Activated naive CD4-positive, alpha-beta T cell treated with anti-CD3 and anti-CD28 coated beads, Interleukin-2, amount 10 ng/mL, durations not matched to agents 7 days and 5 days (primary cell): Measurements from ENCODE around the gene PIK3AP1.
"Not testable (repeated sequence)": the region's sequence is repeated elsewhere in the genome, so short reads cannot be mapped to it uniquely, and the experiment has no call there.

Experiments
- CTCF ChIA-PET: fragments of 350-600 bp; sonication (Branson Sonifier 250); formaldehyde crosslinking; loops from one replicate; lab custom pipeline; 2021; ENCODE audit warnings: antibody characterized with exemption; lab: Charles Lee
- DNase-seq: peaks from one replicate; pipeline ENCODE4 v3.0.0-alpha.2; 2020
- H3K27ac Mint-ChIP-seq: one replicate; pipeline ENCODE4 v1.8.0; 2021; ENCODE audit warnings: mild to moderate bottlenecking, moderate library complexity, mixed read lengths
- H3K27me3 Mint-ChIP-seq: one replicate; pipeline ENCODE4 v1.8.0; 2021; ENCODE audit warnings: mild to moderate bottlenecking, mixed read lengths
- H3K36me3 Mint-ChIP-seq: one replicate; pipeline ENCODE4 v1.8.0; 2021; ENCODE audit warnings: mixed read lengths
- H3K4me1 Mint-ChIP-seq: one replicate; pipeline ENCODE4 v1.8.0; 2021; ENCODE audit warnings: mixed read lengths
- H3K4me3 Mint-ChIP-seq: one replicate; pipeline ENCODE4 v1.8.0; 2021; ENCODE audit warnings: mild to moderate bottlenecking, moderate library complexity, mixed read lengths
- H3K9me3 Mint-ChIP-seq: one replicate; pipeline ENCODE4 v1.8.0; 2021; ENCODE audit warnings: mixed read lengths

The PIK3AP1 gene

GRCh38 chr10:96745950-96746349, 25.6 kb upstream of the PIK3AP1 start:
- Mint-ChIP-seq H3K4me1 (peaks cover 15% of the 10 kb centered on the region), H3K4me3 (no peak overlapping the region), H3K9me3 (no peaks in the 10 kb centered on the region), H3K27ac (no peak overlapping the region), H3K36me3 (no peaks in the 10 kb centered on the region), H3K27me3 (peaks cover 7% of the 10 kb centered on the region)
- CTCF ChIA-PET: interaction anchor here (1.0 to 2.5 kb wide), 2 partner anchors 103 to 106 kb away, joined by 3 to 8 read pairs; no protein-coding TSS in a partner anchor
- no peak for DNase-seq

GRCh38 chr10:96743988-96744585, 23.8 kb upstream of the PIK3AP1 start:
- no peaks in the 10 kb centered on the region for H3K9me3 Mint-ChIP-seq
- CTCF ChIA-PET: interaction anchor here (1.6 kb wide), 1 partner anchor 101 kb away, joined by 4 read pairs; no protein-coding TSS in a partner anchor
- H3K27ac Mint-ChIP-seq: no peak overlapping the region
- no peaks in the 10 kb centered on the region for H3K36me3 Mint-ChIP-seq
- no peak overlapping the region for H3K4me3 Mint-ChIP-seq
- DNase-seq: no peak
- peaks cover 13% of the 10 kb centered on the region for H3K4me1 Mint-ChIP-seq
- H3K27me3 Mint-ChIP-seq: peaks cover 11% of the 10 kb centered on the region

- H3K27ac Mint-ChIP-seq, H3K36me3 Mint-ChIP-seq, CTCF ChIA-PET, H3K4me3 Mint-ChIP-seq, DNase-seq, H3K4me1 Mint-ChIP-seq, H3K9me3 Mint-ChIP-seq: not testable (repeated sequence)
- H3K27me3 Mint-ChIP-seq: peaks cover 11% of the 10 kb centered on the region
Measured at GRCh38 chr10:96741557-96741956, 21.2 kb upstream of the PIK3AP1 start.

DNA sequence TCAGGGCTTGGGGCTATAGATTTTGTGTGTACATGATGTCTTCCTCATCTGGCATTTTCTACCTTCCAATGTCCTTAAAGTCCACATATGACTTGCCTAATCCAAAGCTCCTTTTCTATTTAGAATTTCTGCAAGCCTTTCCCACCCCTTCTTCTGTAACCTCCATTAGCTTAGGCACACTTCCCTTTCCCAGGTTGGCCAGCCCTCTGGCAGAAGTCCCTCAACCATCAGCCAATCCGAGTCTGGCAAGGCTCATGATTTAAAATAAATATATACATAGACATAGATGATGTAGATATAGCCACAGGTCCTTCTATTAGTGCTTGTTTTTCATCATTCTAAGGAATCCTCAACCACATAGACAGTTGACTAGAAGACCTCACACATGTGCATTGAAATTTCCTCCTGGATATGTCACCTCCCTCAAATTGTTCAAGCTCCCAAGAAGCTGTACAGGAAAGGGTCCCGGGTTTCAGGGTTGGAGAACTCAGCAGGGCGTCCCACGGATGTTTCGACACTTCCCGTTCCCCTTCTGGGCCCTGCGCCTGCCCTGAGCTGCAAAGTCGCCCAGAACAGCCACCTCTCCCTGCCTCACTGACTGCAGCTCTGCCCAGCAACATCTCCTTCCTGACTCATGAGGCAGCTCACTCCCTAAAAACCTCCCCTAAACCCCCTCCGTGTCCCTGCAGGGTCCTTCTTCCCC, 20.4 kb upstream of the PIK3AP1 start:
- H3K4me1 Mint-ChIP-seq: no peaks in the 10 kb centered on the region
- H3K27me3 Mint-ChIP-seq: peaks cover 11% of the 10 kb centered on the region
- no peak overlapping the region for H3K4me3 Mint-ChIP-seq
- no peak overlapping the region for H3K27ac Mint-ChIP-seq
- CTCF ChIA-PET: interaction anchor here (0.6 kb wide), 1 partner anchor 136 kb away, joined by 4 read pairs; no protein-coding TSS in a partner anchor
- DNase-seq: no peak
- no peaks in the 10 kb centered on the region for H3K36me3 Mint-ChIP-seq
- H3K9me3 Mint-ChIP-seq: no peaks in the 10 kb centered on the region

GRCh38 chr10:96740141-96740540, 19.8 kb upstream of the PIK3AP1 start:
- DNase-seq: no peak
- Mint-ChIP-seq H3K27ac (no peak overlapping the region), H3K4me3 (no peak overlapping the region), H3K27me3 (peaks cover 11% of the 10 kb centered on the region), H3K4me1 (no peaks in the 10 kb centered on the region), H3K36me3 (no peaks in the 10 kb centered on the region), H3K9me3 (no peaks in the 10 kb centered on the region)
- CTCF ChIA-PET: interaction anchor here (0.6 kb wide), 1 partner anchor 136 kb away, joined by 4 read pairs; no protein-coding TSS in a partner anchor

GRCh38 chr10:96737307-96737902, 17.1 kb upstream of the PIK3AP1 start:
- H3K4me3 Mint-ChIP-seq, CTCF ChIA-PET, H3K4me1 Mint-ChIP-seq: not testable (repeated sequence)

DNA sequence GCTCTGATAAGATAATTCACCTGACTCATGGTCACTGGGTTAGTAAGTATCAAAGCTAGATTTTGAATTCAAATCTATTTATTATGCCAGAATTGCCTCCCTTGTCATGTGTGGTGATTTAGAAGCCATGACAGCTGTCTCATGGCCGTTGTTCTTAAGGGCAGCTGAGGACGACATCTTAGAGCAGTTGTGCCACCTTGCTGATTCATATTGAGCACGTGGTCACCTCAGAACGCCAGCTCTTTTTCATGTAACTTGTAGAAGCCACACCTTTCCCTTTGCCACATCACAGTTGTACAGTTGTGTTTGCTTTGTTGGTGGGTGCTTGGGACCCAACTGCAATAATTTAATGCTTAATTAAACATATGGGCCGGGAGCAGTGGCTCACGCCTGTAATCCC, 4.3 kb upstream of the PIK3AP1 start:
- H3K4me1 Mint-ChIP-seq: peaks cover 13% of the 10 kb centered on the region
- no peak overlapping the region for H3K27ac Mint-ChIP-seq
- no peaks in the 10 kb centered on the region for H3K36me3 Mint-ChIP-seq
- DNase-seq: no peak
- peaks cover 28% of the 10 kb centered on the region for H3K27me3 Mint-ChIP-seq
- H3K9me3 Mint-ChIP-seq: no peaks in the 10 kb centered on the region
- CTCF ChIA-PET: no interaction called here
- H3K4me3 Mint-ChIP-seq: no peak overlapping the region

More at GRCh38 chr10:96737307-96737902, 17.1 kb upstream of the PIK3AP1 start:
- H3K27me3 Mint-ChIP-seq, H3K27ac Mint-ChIP-seq, H3K9me3 Mint-ChIP-seq, DNase-seq, H3K36me3 Mint-ChIP-seq: not testable (repeated sequence)

- Mint-ChIP-seq H3K36me3 (no peaks in the 10 kb centered on the region), H3K4me3 (peak overlapping the region; percentile 67), H3K4me1 (peaks cover 18% of the 10 kb centered on the region), H3K27me3 (peaks cover 32% of the 10 kb centered on the region), H3K9me3 (no peaks in the 10 kb centered on the region), H3K27ac (no peak overlapping the region)
- CTCF ChIA-PET: interaction anchor here (0.9 kb wide), 1 partner anchor 81 kb away, joined by 3 read pairs; no protein-coding TSS in a partner anchor
- DNase-seq: no peak
Measured at GRCh38 chr10:96721207-96721572, 876 bp upstream of the PIK3AP1 start.

- Mint-ChIP-seq H3K4me1 (peaks cover 18% of the 10 kb centered on the region), H3K27ac (no peak overlapping the region), H3K9me3 (no peaks in the 10 kb centered on the region), H3K36me3 (no peaks in the 10 kb centered on the region), H3K4me3 (peak overlapping the region; percentile 78), H3K27me3 (peaks cover 32% of the 10 kb centered on the region)
- peak; percentile 49 for DNase-seq
- CTCF ChIA-PET: no interaction called here
Measured at GRCh38 chr10:96719850-96720421, 378 bp downstream of the PIK3AP1 start.

DNA sequence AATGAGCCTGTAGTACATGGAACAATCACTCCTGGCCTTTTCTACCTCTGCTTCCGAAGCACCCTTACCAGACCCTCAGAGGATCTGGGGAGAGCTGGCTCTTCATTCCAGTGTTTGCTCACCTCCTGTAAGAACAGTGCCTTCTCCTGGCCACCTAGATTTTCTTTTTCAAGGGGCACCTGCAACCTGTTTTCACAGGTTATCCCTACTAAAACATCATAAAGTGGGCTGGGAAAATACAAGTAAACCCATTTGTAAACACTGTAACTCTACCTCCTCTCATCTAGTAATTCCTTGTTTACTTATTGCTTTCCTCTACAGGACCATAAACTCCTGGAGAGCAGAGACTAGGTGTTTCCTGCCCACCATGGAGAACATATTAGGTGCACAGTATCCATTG, 1.1 kb downstream of the PIK3AP1 start:
- Mint-ChIP-seq H3K36me3 (no peaks in the 10 kb centered on the region), H3K27me3 (peaks cover 32% of the 10 kb centered on the region), H3K9me3 (no peaks in the 10 kb centered on the region), H3K4me1 (peaks cover 18% of the 10 kb centered on the region), H3K27ac (no peak overlapping the region), H3K4me3 (peak overlapping the region; percentile 78)
- DNase-seq: no peak
- CTCF ChIA-PET: interaction anchor here (0.9 to 2.5 kb wide), 2 partner anchors 45 to 76 kb away, joined by 3 to 9 read pairs; no protein-coding TSS in a partner anchor

DNA sequence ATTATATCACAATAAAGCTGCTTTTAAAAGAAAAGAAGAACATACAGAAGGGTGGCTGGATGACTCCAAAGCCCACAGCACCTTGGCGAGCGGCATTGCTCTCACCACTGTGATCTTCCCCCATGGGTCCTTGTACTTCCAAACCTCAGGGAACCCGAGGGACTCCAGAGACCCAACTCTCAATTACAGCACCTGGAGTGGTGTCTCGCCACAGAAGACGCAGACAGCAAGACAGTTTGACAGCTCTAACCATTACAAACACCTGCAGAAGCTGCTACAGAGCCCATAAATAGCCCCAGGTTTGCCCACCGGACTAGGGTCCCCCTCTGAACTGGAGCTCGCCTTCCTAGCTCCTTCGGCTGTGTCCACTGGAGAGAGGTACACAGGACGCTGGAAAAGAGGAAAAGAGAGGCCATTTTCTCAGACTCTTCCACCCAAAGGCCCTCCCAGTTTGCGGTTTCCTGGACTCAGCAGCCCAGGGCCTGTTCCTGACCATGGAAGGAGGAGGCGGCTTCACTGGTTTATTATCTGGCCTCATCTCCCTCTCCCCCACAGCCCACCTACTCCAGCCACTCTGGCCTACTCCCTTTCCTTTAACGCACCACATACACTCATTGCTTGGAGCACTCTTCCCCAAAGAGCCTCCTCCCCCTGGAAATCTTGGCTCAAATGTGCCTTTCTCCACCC, 1.9 kb downstream of the PIK3AP1 start:
- DNase-seq: no peak
- CTCF ChIA-PET: interaction anchor here (0.9 to 2.5 kb wide), 2 partner anchors 46 to 76 kb away, joined by 3 to 9 read pairs; no protein-coding TSS in a partner anchor
- H3K27me3 Mint-ChIP-seq: peaks cover 32% of the 10 kb centered on the region
- no peaks in the 10 kb centered on the region for H3K9me3 Mint-ChIP-seq
- no peak overlapping the region for H3K4me3 Mint-ChIP-seq
- H3K36me3 Mint-ChIP-seq: no peaks in the 10 kb centered on the region
- no peak overlapping the region for H3K27ac Mint-ChIP-seq
- peaks cover 18% of the 10 kb centered on the region for H3K4me1 Mint-ChIP-seq

- Mint-ChIP-seq H3K4me1 (peaks cover 15% of the 10 kb centered on the region), H3K36me3 (no peaks in the 10 kb centered on the region), H3K27ac (no peak overlapping the region), H3K4me3 (no peak overlapping the region), H3K27me3 (peaks cover 22% of the 10 kb centered on the region), H3K9me3 (no peaks in the 10 kb centered on the region)
- CTCF ChIA-PET: interaction anchor here (1.3 to 1.9 kb wide), 2 partner anchors 73 to 75 kb away, joined by 3 to 5 read pairs; no protein-coding TSS in a partner anchor
- DNase-seq: no peak
Measured at GRCh38 chr10:96716390-96716789, 3.9 kb downstream of the PIK3AP1 start.

DNA sequence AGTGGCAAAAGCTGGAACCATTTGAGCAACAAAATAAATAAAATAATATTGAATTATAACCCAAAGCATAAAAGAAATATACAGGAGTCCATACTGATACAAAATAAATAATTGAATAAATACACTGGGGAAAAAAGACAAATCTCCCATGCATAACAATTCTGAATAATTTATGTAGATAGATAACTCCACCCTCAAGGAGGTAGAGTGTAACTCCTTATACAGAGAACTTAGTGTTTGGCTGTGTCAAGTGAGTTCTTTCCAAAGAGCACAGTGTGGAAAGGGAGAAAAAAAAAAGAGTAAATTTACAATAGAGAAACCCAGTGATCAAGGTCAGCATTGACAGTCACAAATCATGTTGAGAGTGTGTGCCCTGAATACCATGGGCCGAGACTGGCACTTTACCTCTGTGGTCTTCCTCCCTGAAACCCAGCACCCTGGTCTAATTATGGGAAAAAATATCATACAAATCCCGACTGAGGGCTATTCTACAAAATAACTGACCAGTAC, 5.5 kb downstream of the PIK3AP1 start:
- DNase-seq: no peak
- Mint-ChIP-seq H3K4me1 (peaks cover 6% of the 10 kb centered on the region), H3K4me3 (no peak overlapping the region), H3K27ac (no peak overlapping the region), H3K36me3 (no peaks in the 10 kb centered on the region), H3K27me3 (peaks cover 15% of the 10 kb centered on the region), H3K9me3 (no peaks in the 10 kb centered on the region)
- CTCF ChIA-PET: no interaction called here
